HAP-1 (cell line): ENCODE data around the gene PNRC2.
A peak's percentile ranks its signal among the peaks of the same experiment; 100 is the strongest.
"Not testable (repeated sequence)": the region's sequence is repeated elsewhere in the genome, so short reads cannot be mapped to it uniquely, and the experiment has no call there.

ENCODE experiments used
- DNase-seq, 2 experiments: peaks; one replicate each; pipeline ENCODE4 v3.0.0-alpha.2; 2016 to 2020; ENCODE audit warnings: low spot score in 2 of 2
- H3K27me3 ChIP-seq: fragments of 250-450 bp; sonication (Bioruptor Pico); 2 replicates; pipeline ENCODE4 v1.5.1; 2020; ENCODE audit warnings: low read depth, mild to moderate bottlenecking, moderate library complexity
- H3K36me3 ChIP-seq: fragments of 250-450 bp; sonication (Bioruptor Pico); replicated peaks from 2 replicates; pipeline ENCODE4 v1.5.1; 2020; ENCODE audit warnings: mild to moderate bottlenecking
- H3K4me1 ChIP-seq: fragments of 250-450 bp; sonication (Bioruptor Pico); 2 replicates; pipeline ENCODE4 v1.5.1; 2020; ENCODE audit warnings: mild to moderate bottlenecking
- H3K4me3 ChIP-seq: fragments of 250-450 bp; sonication (Bioruptor Pico); 2 replicates; pipeline ENCODE4 v1.5.1; 2020; ENCODE audit warnings: mild to moderate bottlenecking, moderate library complexity
- H3K9me3 ChIP-seq: fragments of 250-450 bp; sonication (Bioruptor Pico); 2 replicates; pipeline ENCODE4 v1.5.1; 2020; ENCODE audit warnings: mild to moderate bottlenecking, moderate library complexity
- in situ Hi-C: fragments of 300-500 bp; cut with MboI; formaldehyde crosslinking; loops from 3 replicates; pipeline ENCODE4 v1.14.3; 2020; ENCODE audit warnings: low sequenced_read_pairs, inconsistent platforms, mixed read lengths

Gene PNRC2

GRCh38 chr1:23927097-23927496 lies 32.5 kb upstream of the PNRC2 start:
- no peaks in the 10 kb centered on the region for H3K9me3 ChIP-seq
- no peak overlapping the region for H3K4me3 ChIP-seq
- H3K36me3 ChIP-seq, result no peaks in the 10 kb centered on the region; the same call in 1 of the 2 replicates
- in situ Hi-C loops, result no loop called here
- no peaks in the 10 kb centered on the region for H3K27me3 ChIP-seq
- no peak for DNase-seq
- no peaks in the 10 kb centered on the region; the same call in 1 of the 2 replicates for H3K4me1 ChIP-seq

DNA sequence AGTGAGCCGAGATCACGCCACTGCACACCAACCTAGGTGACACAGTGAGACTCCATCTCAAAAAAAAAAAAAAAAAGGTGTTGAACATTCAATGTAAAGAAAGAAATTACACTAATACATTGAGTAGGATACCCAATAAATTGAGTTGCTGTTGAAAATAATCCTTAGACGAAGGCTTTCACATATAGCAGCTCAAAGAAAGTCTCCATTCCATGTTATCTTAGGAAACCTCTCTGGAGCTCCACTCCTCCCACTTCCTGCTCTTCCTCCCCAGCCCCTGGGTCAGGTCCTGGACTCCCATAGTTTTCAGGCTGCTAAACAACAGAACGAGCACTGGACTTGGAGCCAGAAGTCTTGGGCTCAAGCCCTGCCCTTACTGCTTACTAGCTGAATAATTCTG lies 30.8 kb upstream of the PNRC2 start:
- Histone ChIP-seq H3K9me3 (no peaks in the 10 kb centered on the region), H3K27me3 (no peaks in the 10 kb centered on the region), H3K36me3 (no peaks in the 10 kb centered on the region; the same call in 1 of the 2 replicates), H3K4me3 (no peak overlapping the region), H3K4me1 (no peaks in the 10 kb centered on the region; the same call in 1 of the 2 replicates)
- in situ Hi-C loops, result no loop called here
- DNase-seq, result no peak

DNA sequence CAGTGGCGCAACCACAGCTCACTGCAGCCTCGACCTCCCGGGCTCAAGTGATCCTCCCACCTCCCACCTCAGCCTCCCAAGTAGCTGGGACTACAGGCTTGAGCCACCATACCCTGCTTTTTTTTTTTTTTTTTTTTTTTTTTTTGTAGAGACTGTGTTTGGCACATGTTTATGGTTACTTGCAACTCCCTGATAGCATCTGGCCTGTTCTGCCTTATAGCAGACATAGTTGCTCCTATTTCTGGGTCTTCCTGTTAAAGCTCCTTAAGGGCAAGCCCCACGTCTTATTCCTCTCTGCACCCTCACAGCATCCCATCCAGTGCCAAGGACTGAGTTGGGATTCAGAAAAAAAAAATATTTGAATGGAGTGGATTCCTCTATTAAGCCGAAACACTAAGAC lies 29.4 kb upstream of the PNRC2 start:
- H3K4me1 ChIP-seq, result no peaks in the 10 kb centered on the region; the same call in 1 of the 2 replicates
- no peaks in the 10 kb centered on the region for H3K9me3 ChIP-seq
- no peaks in the 10 kb centered on the region for H3K27me3 ChIP-seq
- H3K36me3 ChIP-seq, result no peaks in the 10 kb centered on the region
- in situ Hi-C loops, result no loop called here
- DNase-seq, result no peak
- no peak overlapping the region for H3K4me3 ChIP-seq

DNA sequence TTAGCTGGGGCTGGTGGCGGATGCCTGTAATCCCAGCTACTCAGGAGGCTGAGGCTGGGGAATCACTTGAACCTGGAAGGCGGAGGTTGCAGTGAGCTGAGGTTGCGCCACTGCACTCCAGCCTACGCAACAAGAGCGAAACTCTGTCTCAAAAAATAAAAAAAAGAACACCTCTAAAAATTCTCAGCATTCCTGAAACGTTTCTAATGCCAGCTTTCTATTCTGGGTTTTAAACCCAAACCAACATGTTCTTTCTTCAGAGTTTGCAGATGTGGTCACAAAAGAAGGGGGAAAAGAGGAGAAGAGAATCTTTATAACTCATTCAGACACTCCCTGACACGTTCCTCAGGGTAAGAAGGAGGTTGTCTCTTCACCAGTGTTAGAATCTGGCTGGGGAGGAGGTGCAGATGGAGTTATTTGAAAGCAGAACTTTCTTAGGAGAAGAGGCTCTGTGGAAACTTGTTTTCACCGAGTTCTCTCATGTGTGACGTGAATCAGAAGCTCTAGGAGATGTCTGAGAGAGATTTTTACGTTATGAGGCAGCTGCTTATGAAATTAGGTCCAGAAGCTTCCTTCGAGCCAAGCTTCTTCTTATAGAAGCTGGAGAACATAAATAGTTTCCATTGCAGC lies 28.7 kb upstream of the PNRC2 start:
- no peak overlapping the region for H3K4me3 ChIP-seq
- DNase-seq, result no peak
- no peaks in the 10 kb centered on the region for H3K9me3 ChIP-seq
- H3K27me3 ChIP-seq, result no peaks in the 10 kb centered on the region
- H3K36me3 ChIP-seq, result no peaks in the 10 kb centered on the region
- in situ Hi-C loops, result no loop called here
- no peaks in the 10 kb centered on the region; the same call in 1 of the 2 replicates for H3K4me1 ChIP-seq

DNA sequence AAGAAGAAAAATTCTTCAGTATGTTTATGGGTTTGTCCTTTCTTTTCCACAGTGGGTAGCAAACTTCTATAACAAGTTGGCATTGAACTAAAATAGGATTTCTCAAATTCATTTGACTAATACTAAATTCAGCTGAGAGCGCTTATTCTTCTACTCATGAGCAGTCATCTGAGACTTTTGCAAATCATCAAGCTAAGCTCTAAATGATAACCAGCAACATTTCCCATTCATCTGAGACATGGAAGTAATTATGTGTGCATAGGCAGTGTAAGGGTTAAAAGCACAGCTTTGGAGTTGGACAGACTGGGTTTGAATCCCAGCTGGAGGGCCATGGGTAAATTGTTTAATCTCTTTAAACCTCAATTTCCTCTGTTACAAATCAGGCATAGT lies 28.1 kb upstream of the PNRC2 start:
- Histone ChIP-seq H3K27me3 (no peaks in the 10 kb centered on the region), H3K4me3 (no peak overlapping the region), H3K4me1 (no peaks in the 10 kb centered on the region; the same call in none of the 2 replicates), H3K36me3 (no peaks in the 10 kb centered on the region), H3K9me3 (no peaks in the 10 kb centered on the region)
- in situ Hi-C loops, result no loop called here
- no peak for DNase-seq

DNA sequence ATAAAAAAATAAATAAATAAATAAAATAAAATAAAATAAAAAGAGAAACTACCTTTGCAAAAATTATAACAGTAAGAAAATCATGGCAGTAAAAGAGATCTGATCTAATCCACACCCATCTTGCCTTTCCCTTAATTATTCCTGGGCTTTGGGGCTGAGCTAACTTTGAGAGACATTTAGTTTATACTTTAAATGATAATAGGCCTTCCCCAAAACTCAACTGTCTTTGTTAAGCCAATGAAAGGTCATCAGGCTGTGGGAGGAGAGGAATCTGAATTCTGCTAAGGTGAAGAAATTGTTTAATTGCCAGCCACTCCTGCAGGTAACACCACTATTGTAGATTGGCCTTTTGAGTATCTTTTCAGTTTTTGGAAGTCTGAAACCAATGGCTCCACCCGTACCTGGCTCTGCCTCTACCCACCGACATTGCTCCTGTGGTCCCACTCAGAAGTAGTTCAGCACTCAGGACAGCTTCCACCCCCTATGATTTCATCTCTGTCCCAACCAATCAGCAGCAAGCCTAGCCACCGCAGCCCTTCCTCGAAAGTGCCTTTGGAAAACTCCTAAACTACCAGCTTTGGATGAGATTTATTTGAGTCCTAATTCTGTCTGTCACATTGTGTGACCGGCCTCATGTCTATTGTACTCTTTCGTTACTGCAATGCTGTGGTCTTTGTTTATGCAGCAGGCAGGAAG lies 23.0 kb upstream of the PNRC2 start:
- no peaks in the 10 kb centered on the region for H3K36me3 ChIP-seq
- peak in 1 of 2 experiments; percentile 50 for DNase-seq
- no peaks in the 10 kb centered on the region for H3K27me3 ChIP-seq
- in situ Hi-C loops, result no loop called here
- no peak overlapping the region for H3K4me3 ChIP-seq
- no peaks in the 10 kb centered on the region; the same call in none of the 2 replicates for H3K4me1 ChIP-seq
- H3K9me3 ChIP-seq, result no peaks in the 10 kb centered on the region

- H3K4me3 ChIP-seq, result no peak overlapping the region
- peaks cover 10% of the 10 kb centered on the region for H3K4me1 ChIP-seq
- H3K9me3 ChIP-seq, result peaks cover 7% of the 10 kb centered on the region
- in situ Hi-C loops, result no loop called here
- no peaks in the 10 kb centered on the region for H3K27me3 ChIP-seq
- no peak for DNase-seq
- H3K36me3 ChIP-seq, result no peaks in the 10 kb centered on the region
Measured at GRCh38 chr1:23947366-23947765, 12.3 kb upstream of the PNRC2 start.

- Histone ChIP-seq H3K27me3 (no peaks in the 10 kb centered on the region), H3K36me3 (no peaks in the 10 kb centered on the region), H3K4me3 (no peak overlapping the region), H3K9me3 (no peaks in the 10 kb centered on the region), H3K4me1 (peaks cover 14% of the 10 kb centered on the region)
- DNase-seq, result no peak
- in situ Hi-C loops, result no loop called here
Measured at GRCh38 chr1:23953020-23953419, 6.6 kb upstream of the PNRC2 start.

- Histone ChIP-seq H3K27me3 (no peaks in the 10 kb centered on the region), H3K4me1 (peaks cover 17% of the 10 kb centered on the region), H3K4me3 (no peak overlapping the region), H3K36me3 (peaks cover 17% of the 10 kb centered on the region), H3K9me3 (no peaks in the 10 kb centered on the region)
- in situ Hi-C loops, result no loop called here
- DNase-seq, result no peak
Measured at GRCh38 chr1:23957096-23957495, 2.5 kb upstream of the PNRC2 start.

GRCh38 chr1:23958040-23958809 lies 1.4 kb upstream of the PNRC2 start:
- peak overlapping the region; percentile 97 for H3K4me3 ChIP-seq
- H3K4me1 ChIP-seq, result peaks cover 15% of the 10 kb centered on the region
- H3K9me3 ChIP-seq, in situ Hi-C loops, H3K27me3 ChIP-seq, DNase-seq: not testable (repeated sequence)
- peaks cover 20% of the 10 kb centered on the region for H3K36me3 ChIP-seq

DNA sequence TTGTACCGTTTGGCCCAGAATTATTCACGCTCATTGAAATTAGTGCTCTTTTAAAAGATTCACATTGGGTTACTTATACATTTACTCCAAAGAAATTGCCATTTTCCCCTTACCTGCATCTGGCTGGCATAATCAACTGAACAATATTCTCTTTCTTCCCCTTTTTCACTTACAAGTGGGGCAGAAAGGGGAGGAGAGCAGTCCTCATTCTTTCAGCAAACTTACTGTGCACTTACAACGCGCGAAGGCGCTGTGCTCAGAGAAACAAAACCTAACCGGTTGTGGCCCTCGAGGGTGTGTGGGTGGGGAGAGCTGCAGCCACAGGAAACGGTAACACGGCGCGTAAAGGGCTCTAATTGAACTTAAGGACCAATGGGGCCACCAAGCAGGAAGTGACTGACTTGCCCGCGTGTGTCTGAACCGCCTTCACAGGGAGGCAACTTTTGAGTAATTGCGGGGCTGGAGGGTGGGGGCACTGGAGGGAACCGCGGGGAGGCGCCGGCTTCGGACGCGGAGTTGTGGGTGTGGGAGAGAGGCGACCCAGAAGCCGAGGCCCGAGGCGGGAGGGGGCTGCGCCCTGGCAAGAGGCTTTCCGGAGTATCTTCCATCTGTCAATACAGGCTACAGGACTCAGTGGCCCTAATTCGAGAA lies 693 bp upstream of the PNRC2 start:
- Histone ChIP-seq H3K9me3 (no peaks in the 10 kb centered on the region), H3K27me3 (no peaks in the 10 kb centered on the region), H3K4me3 (peak overlapping the region; percentile 97), H3K4me1 (peaks cover 15% of the 10 kb centered on the region), H3K36me3 (peaks cover 27% of the 10 kb centered on the region)
- in situ Hi-C loops, result no loop called here
- DNase-seq, result peak; percentile 93 to 94

- Histone ChIP-seq H3K27me3 (no peaks in the 10 kb centered on the region), H3K4me3 (peak overlapping the region; percentile 97), H3K36me3 (peaks cover 41% of the 10 kb centered on the region), H3K9me3 (no peaks in the 10 kb centered on the region), H3K4me1 (peaks cover 26% of the 10 kb centered on the region)
- no peak for DNase-seq
- in situ Hi-C loops, result no loop called here
Measured at GRCh38 chr1:23960291-23961020, 828 bp downstream of the PNRC2 start.

DNA sequence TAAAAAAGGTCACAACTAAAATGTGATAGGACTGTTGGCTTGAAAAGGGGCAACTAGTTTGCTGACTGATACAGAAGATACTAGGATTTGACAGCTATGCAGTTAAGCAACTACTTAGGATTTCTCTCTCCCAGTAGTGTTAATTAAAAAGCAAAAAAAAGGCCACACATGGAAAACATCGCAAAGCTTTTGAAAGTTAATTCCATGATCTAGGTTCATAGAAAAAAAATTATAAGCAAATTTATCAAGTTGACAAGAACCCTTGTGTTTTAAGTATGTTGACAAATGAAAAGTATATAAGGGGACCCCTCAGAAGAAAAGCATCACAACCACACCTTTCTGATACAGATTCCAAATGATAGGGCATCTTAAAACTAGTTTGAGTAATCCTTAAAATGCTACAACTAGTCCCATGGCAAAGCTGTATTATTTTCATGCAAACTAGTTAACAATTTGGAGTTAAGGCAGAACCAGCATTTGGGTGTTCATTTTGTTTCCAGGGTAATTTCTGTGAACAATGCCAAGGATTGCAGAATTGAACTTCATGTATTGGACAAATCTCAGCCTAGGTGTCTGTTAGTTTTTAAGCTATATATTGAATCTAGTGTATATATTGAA lies 4.1 kb downstream of the PNRC2 start:
- H3K9me3 ChIP-seq, result no peaks in the 10 kb centered on the region
- H3K36me3 ChIP-seq, result peaks cover 72% of the 10 kb centered on the region
- H3K4me3 ChIP-seq, result no peak overlapping the region
- no peaks in the 10 kb centered on the region for H3K27me3 ChIP-seq
- peaks cover 18% of the 10 kb centered on the region for H3K4me1 ChIP-seq
- DNase-seq, result no peak
- in situ Hi-C loops, result no loop called here
